WTC11 (cell line): ENCODE data around the gene ZNF423. TPM values are rescaled to one million over a fixed set of nuclear protein-coding genes. Genes with fewer than 3 reads are reported as not detected.

Experiments
- ATAC-seq: fragments of 200-7000 bp; cut with Tn5 transposase; 2 replicates; pipeline ENCODE4 v1.10.0; 2021; ENCODE audit warnings: mild to moderate bottlenecking, moderate library complexity
- CTCF ChIA-PET: fragments of 300-600 bp; sonication (Branson Sonifier 250); formaldehyde crosslinking; loops from one replicate; lab custom pipeline; 2021; ENCODE audit warnings: antibody characterized with exemption; lab: Charles Lee
- POLR2A ChIA-PET: fragments of 350-600 bp; sonication (Branson Sonifier 250); formaldehyde crosslinking; loops from one replicate; lab custom pipeline; 2021; ENCODE audit warnings: antibody characterized with exemption; lab: Charles Lee
- DNase-seq: peaks from one replicate; pipeline ENCODE4 v3.0.0; 2021; ENCODE audit warnings: low spot score
- H3K27ac Mint-ChIP-seq: 2 replicates; pipeline ENCODE4 v1.8.0; 2021; ENCODE audit warnings: mixed read lengths
- H3K27me3 Mint-ChIP-seq: 2 replicates; pipeline ENCODE4 v1.8.0; 2021; ENCODE audit warnings: low read depth, mild to moderate bottlenecking, moderate library complexity, mixed read lengths
- H3K36me3 Mint-ChIP-seq: 2 replicates; pipeline ENCODE4 v1.8.0; 2021; ENCODE audit warnings: mixed read lengths
- H3K4me1 Mint-ChIP-seq: 2 replicates; pipeline ENCODE4 v1.8.0; 2022; ENCODE audit warnings: mixed read lengths
- H3K4me3 Mint-ChIP-seq: 2 replicates; pipeline ENCODE4 v1.8.0; 2021; ENCODE audit warnings: mild to moderate bottlenecking, moderate library complexity, mixed read lengths
- H3K9me3 Mint-ChIP-seq: 2 replicates; pipeline ENCODE4 v1.8.0; 2021; ENCODE audit warnings: mixed read lengths
- CBFB ChIP-seq: sonication (generic); formaldehyde crosslinking; IDR thresholded peaks from 2 replicates; pipeline ENCODE4 v1.8.1; 2022; ENCODE audit warnings: mild to moderate bottlenecking, low read depth, missing genetic modification reagents
- CREB1 ChIP-seq: sonication (generic); formaldehyde crosslinking; IDR thresholded peaks from 2 replicates; pipeline ENCODE4 v1.8.0; 2023; ENCODE audit warnings: mild to moderate bottlenecking, missing genetic modification reagents
- GTF2I ChIP-seq: fragments of 250-450 bp; sonication (Bioruptor Pico); conservative IDR thresholded peaks from 2 replicates; pipeline ENCODE4 v1.4.0; 2021; ENCODE audit warnings: mild to moderate bottlenecking
- NR2C2 ChIP-seq: sonication (generic); formaldehyde crosslinking; IDR thresholded peaks from 2 replicates; pipeline ENCODE4 v1.8.0; 2022; ENCODE audit warnings: mild to moderate bottlenecking, missing genetic modification reagents
- RELA ChIP-seq: sonication (generic); formaldehyde crosslinking; IDR thresholded peaks from 2 replicates; pipeline ENCODE4 v1.8.1; 2022; ENCODE audit warnings: missing genetic modification reagents, mild to moderate bottlenecking, borderline replicate concordance
- RORB ChIP-seq: fragments of 250-450 bp; sonication (Bioruptor Pico); IDR thresholded peaks from 2 replicates; pipeline ENCODE4 v1.9.0; 2021; ENCODE audit warnings: mild to moderate bottlenecking
- SMAD3 ChIP-seq: sonication (generic); formaldehyde crosslinking; IDR thresholded peaks from 2 replicates; pipeline ENCODE4 v1.8.0; 2022; ENCODE audit warnings: missing genetic modification reagents, mild to moderate bottlenecking, borderline replicate concordance
- TCF7 ChIP-seq: sonication (generic); formaldehyde crosslinking; IDR thresholded peaks from 2 replicates; pipeline ENCODE4 v1.8.0; 2022; ENCODE audit warnings: mild to moderate bottlenecking, low read depth, missing genetic modification reagents, moderate library complexity
- ZNF219 ChIP-seq: sonication (generic); formaldehyde crosslinking; IDR thresholded peaks from 2 replicates; pipeline ENCODE4 v1.8.0; 2023; ENCODE audit warnings: missing genetic modification reagents, mild to moderate bottlenecking, borderline replicate concordance
- ZNF232 ChIP-seq: sonication (generic); formaldehyde crosslinking; IDR thresholded peaks from 2 replicates; pipeline ENCODE4 v1.8.0; 2022; ENCODE audit warnings: mild to moderate bottlenecking, missing genetic modification reagents
- ZNF396 ChIP-seq: fragments of 250-450 bp; sonication (Bioruptor Pico); IDR thresholded peaks from 2 replicates; pipeline ENCODE4 v1.8.0; 2021; ENCODE audit warnings: mild to moderate bottlenecking, moderate library complexity, borderline replicate concordance
- ZNF416 ChIP-seq: fragments of 250-450 bp; sonication (Bioruptor Pico); IDR thresholded peaks from 2 replicates; pipeline ENCODE4 v1.9.0; 2021; ENCODE audit warnings: mild to moderate bottlenecking, inconsistent platforms
- ZNF425 ChIP-seq: fragments of 250-450 bp; sonication (Bioruptor Pico); conservative IDR thresholded peaks from 2 replicates; pipeline ENCODE4 v1.9.0; 2021; ENCODE audit warnings: mild to moderate bottlenecking
- ZNF671 ChIP-seq: fragments of 250-450 bp; sonication (Bioruptor Pico); IDR thresholded peaks from 2 replicates; pipeline ENCODE4 v1.8.0; 2021; ENCODE audit warnings: mild to moderate bottlenecking
- total RNA-seq: library from RNA; stranded (reverse); gene quantifications from 3 replicates; pipeline ENCODE4 v1.2.3, GENCODE V29; 2021
- TF ChIP-seq, protein P1 (sequence below): sonication (generic); formaldehyde crosslinking; IDR thresholded peaks from 2 replicates; pipeline ENCODE4 v1.8.0; 2023; ENCODE audit warnings: missing genetic modification reagents, mild to moderate bottlenecking, borderline replicate concordance
- TF ChIP-seq, protein P2 (sequence below): sonication (generic); formaldehyde crosslinking; IDR thresholded peaks from 2 replicates; pipeline ENCODE4 v1.8.1; 2023; ENCODE audit warnings: mild to moderate bottlenecking, missing genetic modification reagents, borderline replicate concordance
- TF ChIP-seq, protein P3 (sequence below): sonication (generic); formaldehyde crosslinking; IDR thresholded peaks from 2 replicates; pipeline ENCODE4 v1.8.1; 2022; ENCODE audit warnings: mild to moderate bottlenecking, moderate library complexity, missing genetic modification reagents

Gene ZNF423
- total RNA-seq, 1 experiment from 2014 or later: 38.8 TPM

DNA sequence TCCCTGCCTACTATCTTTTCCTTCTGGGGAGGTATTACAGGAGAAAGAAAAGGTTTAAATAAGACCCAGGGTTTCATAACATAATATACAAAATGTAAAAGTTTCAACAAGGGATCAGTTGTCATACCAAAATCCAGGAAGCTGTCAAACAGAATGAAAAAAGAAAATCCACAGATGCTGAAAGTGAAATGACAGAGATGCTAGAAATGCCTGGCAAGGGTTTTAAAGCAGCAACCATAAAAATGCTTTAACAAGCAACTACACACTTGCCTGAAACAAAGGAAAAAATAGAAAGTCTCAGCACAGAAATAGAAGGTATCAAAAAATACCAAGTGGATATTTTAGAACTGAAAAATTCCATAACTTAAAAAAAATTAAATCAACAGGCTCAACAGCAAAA lies 377.3 kb downstream of the ZNF423 start:
- H3K27ac Mint-ChIP-seq: no peak overlapping the region
- no peak overlapping the region for H3K4me3 Mint-ChIP-seq
- no peaks in the 10 kb centered on the region for H3K9me3 Mint-ChIP-seq

More for the DNA sequence above, 377.3 kb downstream of the ZNF423 start:
- Mint-ChIP-seq H3K27me3 (peaks cover 11% of the 10 kb centered on the region), H3K36me3 (no peaks in the 10 kb centered on the region), H3K4me1 (no peaks in the 10 kb centered on the region)
- DNase-seq (no peak), ATAC-seq (no peak)
- ChIA-PET POLR2A (no interaction called here), CTCF (no interaction called here)
- no peak for TF ChIP-seq RORB
- no peak for TF ChIP-seq CBFB
- no peak for TF ChIP-seq ZNF425 (CRISPR knock-in tag)
- TF ChIP-seq, protein P1, sequence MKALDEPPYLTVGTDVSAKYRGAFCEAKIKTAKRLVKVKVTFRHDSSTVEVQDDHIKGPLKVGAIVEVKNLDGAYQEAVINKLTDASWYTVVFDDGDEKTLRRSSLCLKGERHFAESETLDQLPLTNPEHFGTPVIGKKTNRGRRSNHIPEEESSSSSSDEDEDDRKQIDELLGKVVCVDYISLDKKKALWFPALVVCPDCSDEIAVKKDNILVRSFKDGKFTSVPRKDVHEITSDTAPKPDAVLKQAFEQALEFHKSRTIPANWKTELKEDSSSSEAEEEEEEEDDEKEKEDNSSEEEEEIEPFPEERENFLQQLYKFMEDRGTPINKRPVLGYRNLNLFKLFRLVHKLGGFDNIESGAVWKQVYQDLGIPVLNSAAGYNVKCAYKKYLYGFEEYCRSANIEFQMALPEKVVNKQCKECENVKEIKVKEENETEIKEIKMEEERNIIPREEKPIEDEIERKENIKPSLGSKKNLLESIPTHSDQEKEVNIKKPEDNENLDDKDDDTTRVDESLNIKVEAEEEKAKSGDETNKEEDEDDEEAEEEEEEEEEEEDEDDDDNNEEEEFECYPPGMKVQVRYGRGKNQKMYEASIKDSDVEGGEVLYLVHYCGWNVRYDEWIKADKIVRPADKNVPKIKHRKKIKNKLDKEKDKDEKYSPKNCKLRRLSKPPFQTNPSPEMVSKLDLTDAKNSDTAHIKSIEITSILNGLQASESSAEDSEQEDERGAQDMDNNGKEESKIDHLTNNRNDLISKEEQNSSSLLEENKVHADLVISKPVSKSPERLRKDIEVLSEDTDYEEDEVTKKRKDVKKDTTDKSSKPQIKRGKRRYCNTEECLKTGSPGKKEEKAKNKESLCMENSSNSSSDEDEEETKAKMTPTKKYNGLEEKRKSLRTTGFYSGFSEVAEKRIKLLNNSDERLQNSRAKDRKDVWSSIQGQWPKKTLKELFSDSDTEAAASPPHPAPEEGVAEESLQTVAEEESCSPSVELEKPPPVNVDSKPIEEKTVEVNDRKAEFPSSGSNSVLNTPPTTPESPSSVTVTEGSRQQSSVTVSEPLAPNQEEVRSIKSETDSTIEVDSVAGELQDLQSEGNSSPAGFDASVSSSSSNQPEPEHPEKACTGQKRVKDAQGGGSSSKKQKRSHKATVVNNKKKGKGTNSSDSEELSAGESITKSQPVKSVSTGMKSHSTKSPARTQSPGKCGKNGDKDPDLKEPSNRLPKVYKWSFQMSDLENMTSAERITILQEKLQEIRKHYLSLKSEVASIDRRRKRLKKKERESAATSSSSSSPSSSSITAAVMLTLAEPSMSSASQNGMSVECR: no peak
- TF ChIP-seq, protein P2, sequence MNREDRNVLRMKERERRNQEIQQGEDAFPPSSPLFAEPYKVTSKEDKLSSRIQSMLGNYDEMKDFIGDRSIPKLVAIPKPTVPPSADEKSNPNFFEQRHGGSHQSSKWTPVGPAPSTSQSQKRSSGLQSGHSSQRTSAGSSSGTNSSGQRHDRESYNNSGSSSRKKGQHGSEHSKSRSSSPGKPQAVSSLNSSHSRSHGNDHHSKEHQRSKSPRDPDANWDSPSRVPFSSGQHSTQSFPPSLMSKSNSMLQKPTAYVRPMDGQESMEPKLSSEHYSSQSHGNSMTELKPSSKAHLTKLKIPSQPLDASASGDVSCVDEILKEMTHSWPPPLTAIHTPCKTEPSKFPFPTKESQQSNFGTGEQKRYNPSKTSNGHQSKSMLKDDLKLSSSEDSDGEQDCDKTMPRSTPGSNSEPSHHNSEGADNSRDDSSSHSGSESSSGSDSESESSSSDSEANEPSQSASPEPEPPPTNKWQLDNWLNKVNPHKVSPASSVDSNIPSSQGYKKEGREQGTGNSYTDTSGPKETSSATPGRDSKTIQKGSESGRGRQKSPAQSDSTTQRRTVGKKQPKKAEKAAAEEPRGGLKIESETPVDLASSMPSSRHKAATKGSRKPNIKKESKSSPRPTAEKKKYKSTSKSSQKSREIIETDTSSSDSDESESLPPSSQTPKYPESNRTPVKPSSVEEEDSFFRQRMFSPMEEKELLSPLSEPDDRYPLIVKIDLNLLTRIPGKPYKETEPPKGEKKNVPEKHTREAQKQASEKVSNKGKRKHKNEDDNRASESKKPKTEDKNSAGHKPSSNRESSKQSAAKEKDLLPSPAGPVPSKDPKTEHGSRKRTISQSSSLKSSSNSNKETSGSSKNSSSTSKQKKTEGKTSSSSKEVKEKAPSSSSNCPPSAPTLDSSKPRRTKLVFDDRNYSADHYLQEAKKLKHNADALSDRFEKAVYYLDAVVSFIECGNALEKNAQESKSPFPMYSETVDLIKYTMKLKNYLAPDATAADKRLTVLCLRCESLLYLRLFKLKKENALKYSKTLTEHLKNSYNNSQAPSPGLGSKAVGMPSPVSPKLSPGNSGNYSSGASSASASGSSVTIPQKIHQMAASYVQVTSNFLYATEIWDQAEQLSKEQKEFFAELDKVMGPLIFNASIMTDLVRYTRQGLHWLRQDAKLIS (CRISPR knock-in tag): no peak
- no peak for TF ChIP-seq CREB1 (CRISPR knock-in tag)
- no peak for TF ChIP-seq RELA
- TF ChIP-seq ZNF219 (CRISPR knock-in tag): no peak
- TF ChIP-seq ZNF416 (CRISPR knock-in tag): no peak
- TF ChIP-seq GTF2I (CRISPR knock-in tag): no peak
- no peak for TF ChIP-seq ZNF671
- TF ChIP-seq SMAD3 (CRISPR knock-in tag): no peak
- TF ChIP-seq ZNF232 (CRISPR knock-in tag): no peak
- no peak for TF ChIP-seq TCF7 (CRISPR knock-in tag)
- TF ChIP-seq NR2C2: no peak
- TF ChIP-seq, protein P3, sequence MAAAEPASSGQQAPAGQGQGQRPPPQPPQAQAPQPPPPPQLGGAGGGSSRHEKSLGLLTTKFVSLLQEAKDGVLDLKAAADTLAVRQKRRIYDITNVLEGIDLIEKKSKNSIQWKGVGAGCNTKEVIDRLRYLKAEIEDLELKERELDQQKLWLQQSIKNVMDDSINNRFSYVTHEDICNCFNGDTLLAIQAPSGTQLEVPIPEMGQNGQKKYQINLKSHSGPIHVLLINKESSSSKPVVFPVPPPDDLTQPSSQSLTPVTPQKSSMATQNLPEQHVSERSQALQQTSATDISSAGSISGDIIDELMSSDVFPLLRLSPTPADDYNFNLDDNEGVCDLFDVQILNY: no peak
- TF ChIP-seq ZNF396: no peak
